Measurements from ENCODE around the gene RPLP2. TPM values are rescaled to one million over a fixed set of nuclear protein-coding genes. Genes with fewer than 3 reads are reported as not detected.

The RPLP2 gene
- total RNA-seq, 1 donor from 2014 or later: 2,217 TPM

DNA sequence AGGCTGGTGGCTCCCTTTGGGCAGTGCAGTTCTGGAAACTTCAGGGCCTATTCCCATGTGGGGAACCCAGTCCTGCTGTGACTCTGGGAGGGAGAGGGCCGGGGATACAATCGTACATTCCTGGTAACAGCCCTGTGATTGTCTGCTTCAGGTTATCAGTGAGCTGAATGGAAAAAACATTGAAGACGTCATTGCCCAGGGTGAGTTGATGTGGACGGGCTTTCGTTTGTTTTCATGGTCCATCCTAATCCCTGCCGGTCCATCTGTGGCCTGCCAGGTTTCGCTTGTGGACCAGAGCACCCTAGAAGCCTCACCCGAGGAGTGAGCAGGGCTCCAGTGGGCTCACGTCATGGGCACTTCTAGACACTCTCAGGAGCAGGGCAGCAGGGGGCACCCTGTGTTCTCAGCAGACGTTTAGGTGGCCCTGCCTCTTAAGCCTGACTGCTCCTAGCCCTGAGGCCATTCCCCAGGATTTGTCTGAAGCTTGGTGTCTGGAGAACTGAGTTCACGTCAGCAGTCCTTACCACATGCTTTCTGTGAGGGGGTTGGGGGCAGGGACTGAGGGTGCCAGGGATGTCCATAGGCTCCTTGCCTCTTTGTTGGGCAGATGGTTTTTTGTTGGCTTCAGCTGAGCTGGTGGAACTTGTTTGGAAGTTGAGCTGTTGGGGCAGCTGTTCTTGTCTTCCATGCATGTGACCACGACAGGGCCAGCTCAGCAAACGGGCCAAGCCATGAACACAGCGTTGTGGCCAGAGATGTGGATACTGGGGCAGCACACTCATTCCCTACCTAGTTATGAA is 1.9 kb downstream of the RPLP2 start:
- H3K27me3 Mint-ChIP-seq (ENCODE audit: low read depth): no peaks in the 10 kb centered on the region
- intact Hi-C loops (cut with micrococcal nuclease): no loop called here
- peak overlapping the region; percentile 81 for H3K27ac Mint-ChIP-seq
- H3K9me3 Mint-ChIP-seq: no peaks in the 10 kb centered on the region
- no peak for DNase-seq (ENCODE audit: low spot score)
- H3K4me3 Mint-ChIP-seq (ENCODE audit: low read depth): peak overlapping the region; percentile 90
- H3K4me1 Mint-ChIP-seq (ENCODE audit: low read depth): peaks cover 15% of the 10 kb centered on the region
- peaks cover 46% of the 10 kb centered on the region for H3K36me3 Mint-ChIP-seq (ENCODE audit: low read depth)

DNA sequence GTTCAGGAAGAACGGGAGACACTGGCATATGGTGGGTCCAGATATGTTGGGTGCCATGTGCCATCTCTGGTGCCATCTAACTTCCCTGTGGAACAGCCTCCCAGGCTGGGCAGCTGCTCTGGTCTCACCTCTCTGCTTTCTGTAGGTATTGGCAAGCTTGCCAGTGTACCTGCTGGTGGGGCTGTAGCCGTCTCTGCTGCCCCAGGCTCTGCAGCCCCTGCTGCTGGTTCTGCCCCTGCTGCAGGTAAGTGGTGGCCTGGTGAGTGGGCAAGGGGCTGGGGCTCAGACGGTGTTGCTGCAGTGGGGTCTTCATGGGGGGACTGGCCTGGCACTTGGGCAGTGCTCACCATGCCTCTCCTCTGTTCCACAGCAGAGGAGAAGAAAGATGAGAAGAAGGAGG is 2.6 kb downstream of the RPLP2 start:
- Mint-ChIP-seq H3K36me3 (ENCODE audit: low read depth) (peaks cover 46% of the 10 kb centered on the region), H3K27ac (peak overlapping the region; percentile 42), H3K9me3 (no peaks in the 10 kb centered on the region), H3K4me1 (ENCODE audit: low read depth) (peaks cover 15% of the 10 kb centered on the region), H3K27me3 (ENCODE audit: low read depth) (no peaks in the 10 kb centered on the region), H3K4me3 (ENCODE audit: low read depth) (peak overlapping the region; percentile 37)
- DNase-seq (ENCODE audit: low spot score): no peak
- intact Hi-C loops (cut with micrococcal nuclease): no loop called here

DNA sequence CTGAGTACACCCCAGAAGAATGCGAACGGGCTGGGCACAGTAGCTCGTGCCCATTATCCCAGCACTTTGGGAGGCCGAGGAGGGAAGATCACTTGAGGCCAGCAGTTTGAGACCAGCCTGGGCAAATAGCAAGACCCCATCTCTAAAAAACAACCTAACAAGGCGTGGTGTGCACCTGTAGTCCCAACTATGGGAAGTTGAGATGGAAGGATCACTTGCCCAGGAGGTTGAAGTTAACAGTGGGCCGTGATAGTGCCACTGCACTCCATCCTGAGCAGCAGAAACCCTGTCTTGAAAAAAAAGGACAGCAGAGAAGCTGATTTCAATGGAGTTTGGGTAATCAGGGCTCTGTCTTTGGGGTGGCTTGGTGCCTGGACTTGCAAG is 3.3 kb downstream of the RPLP2 start:
- Mint-ChIP-seq H3K36me3 (ENCODE audit: low read depth) (peaks cover 42% of the 10 kb centered on the region), H3K27ac (peak overlapping the region; percentile 42), H3K27me3 (ENCODE audit: low read depth) (no peaks in the 10 kb centered on the region), H3K9me3 (no peaks in the 10 kb centered on the region), H3K4me1 (ENCODE audit: low read depth) (peaks cover 12% of the 10 kb centered on the region), H3K4me3 (ENCODE audit: low read depth) (no peak overlapping the region)
- intact Hi-C loops (cut with micrococcal nuclease): no loop called here
- no peak for DNase-seq (ENCODE audit: low spot score)

DNA sequence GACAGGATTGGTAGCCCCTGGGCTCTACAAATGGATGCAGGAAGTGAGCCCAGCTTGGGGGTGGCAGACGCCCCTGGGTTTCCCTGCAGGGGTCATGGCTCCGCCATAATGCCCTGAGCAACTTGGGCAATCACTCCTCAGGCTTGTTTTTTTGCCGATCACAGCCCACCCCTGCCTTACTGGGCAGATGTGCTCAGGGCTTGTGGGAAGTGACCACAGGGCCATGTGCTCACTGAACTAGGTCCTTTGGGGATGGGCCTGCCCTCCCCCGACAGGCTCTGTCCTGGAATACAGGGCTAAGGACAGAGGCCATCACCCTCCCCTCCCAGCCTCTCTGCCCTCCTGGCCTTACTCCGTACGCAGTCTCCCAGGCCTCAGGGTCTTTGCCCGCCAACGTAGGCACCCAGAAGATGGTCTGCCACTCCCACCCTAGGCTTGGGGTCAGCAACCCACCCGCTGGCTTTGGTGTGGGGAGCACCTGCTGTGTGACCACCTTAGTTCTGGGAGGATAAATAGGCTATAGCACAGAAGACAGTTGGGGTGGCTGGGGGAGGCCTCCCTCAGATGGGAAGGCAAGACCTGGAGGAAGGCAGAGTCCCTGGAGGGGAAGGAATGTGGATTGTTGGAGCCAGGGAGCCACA is 3.8 kb downstream of the RPLP2 start:
- Mint-ChIP-seq H3K27me3 (ENCODE audit: low read depth) (no peaks in the 10 kb centered on the region), H3K27ac (no peak overlapping the region)

DNA sequence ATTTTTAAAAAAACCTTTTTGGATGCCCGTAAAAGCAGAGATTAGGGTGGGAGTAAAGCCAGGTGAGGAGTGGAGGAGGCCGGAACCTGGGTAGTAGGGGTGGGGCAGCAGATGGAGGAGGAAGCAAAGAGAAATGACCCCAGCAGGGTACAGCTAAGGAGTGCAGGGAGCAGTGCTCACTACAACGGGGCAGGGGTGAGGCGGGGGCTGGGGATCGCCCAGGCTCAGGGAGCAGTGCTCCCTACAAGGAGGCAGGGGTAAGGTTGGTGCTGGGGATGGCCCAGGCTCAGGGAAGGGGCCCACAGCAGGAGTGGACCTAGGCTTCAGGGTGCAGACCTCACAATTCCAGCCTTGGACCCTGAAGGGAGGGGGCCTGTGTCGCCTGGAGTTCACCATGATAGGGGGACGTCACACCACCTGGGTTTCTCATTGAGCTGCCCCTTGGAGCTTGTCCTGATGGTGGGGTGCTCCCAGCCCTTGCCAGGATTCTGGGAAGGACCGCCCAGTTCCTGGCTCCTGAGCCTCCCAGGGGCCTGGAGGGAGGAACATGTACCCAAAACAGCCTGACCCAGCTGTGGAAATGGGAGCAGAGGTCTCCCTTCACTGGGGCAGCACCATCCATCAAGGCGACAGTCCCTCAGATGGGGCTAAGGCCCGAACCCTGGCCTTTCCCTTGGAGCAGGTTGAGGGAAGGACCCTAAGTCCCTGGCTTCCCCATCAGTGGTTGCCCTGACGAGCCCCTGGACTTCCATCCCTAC is 6.1 kb downstream of the RPLP2 start:
- Mint-ChIP-seq H3K36me3 (ENCODE audit: low read depth) (peaks cover 32% of the 10 kb centered on the region), H3K4me1 (ENCODE audit: low read depth) (peaks cover 15% of the 10 kb centered on the region), H3K27me3 (ENCODE audit: low read depth) (no peaks in the 10 kb centered on the region), H3K9me3 (no peaks in the 10 kb centered on the region), H3K27ac (no peak overlapping the region), H3K4me3 (ENCODE audit: low read depth) (peak overlapping the region; percentile 45)
- intact Hi-C loops (cut with micrococcal nuclease): loop anchor here (5.0 kb wide), 1 partner anchor 609 kb away; the partner anchor contains the start of genes BET1L and RIC8A
- DNase-seq (ENCODE audit: low spot score): no peak

More for the DNA sequence above, 3.8 kb downstream of the RPLP2 start:
- peaks cover 42% of the 10 kb centered on the region for H3K36me3 Mint-ChIP-seq (ENCODE audit: low read depth)
- no peak overlapping the region for H3K4me3 Mint-ChIP-seq (ENCODE audit: low read depth)
- intact Hi-C loops (cut with micrococcal nuclease): no loop called here
- no peaks in the 10 kb centered on the region for H3K9me3 Mint-ChIP-seq
- H3K4me1 Mint-ChIP-seq (ENCODE audit: low read depth): peaks cover 13% of the 10 kb centered on the region
- DNase-seq (ENCODE audit: low spot score): no peak

DNA sequence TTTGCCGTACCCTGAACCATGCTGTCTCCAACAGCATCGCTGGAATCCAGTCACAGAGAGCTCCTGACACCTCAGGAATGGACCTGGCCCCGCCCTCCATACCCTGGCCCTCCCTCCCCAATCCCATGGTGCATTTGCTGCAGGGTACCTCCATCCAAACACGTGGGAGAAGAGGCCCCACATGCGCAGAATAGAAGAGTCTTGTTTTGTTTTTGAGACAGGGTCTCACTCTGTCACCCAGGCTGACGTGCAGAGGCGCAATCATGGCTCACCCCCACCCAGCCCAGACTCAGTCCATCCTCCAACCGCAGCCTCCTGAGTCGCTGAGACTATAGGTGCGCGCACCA is 6.6 kb downstream of the RPLP2 start:
- no peak for DNase-seq (ENCODE audit: low spot score)
- Mint-ChIP-seq H3K27ac (no peak overlapping the region), H3K9me3 (no peaks in the 10 kb centered on the region), H3K36me3 (ENCODE audit: low read depth) (peaks cover 27% of the 10 kb centered on the region), H3K27me3 (ENCODE audit: low read depth) (no peaks in the 10 kb centered on the region), H3K4me3 (ENCODE audit: low read depth) (peak overlapping the region; percentile 45), H3K4me1 (ENCODE audit: low read depth) (peaks cover 13% of the 10 kb centered on the region)
- intact Hi-C loops (cut with micrococcal nuclease): loop anchor here (5.0 kb wide), 1 partner anchor 609 kb away; the partner anchor contains the start of genes BET1L and RIC8A

DNA sequence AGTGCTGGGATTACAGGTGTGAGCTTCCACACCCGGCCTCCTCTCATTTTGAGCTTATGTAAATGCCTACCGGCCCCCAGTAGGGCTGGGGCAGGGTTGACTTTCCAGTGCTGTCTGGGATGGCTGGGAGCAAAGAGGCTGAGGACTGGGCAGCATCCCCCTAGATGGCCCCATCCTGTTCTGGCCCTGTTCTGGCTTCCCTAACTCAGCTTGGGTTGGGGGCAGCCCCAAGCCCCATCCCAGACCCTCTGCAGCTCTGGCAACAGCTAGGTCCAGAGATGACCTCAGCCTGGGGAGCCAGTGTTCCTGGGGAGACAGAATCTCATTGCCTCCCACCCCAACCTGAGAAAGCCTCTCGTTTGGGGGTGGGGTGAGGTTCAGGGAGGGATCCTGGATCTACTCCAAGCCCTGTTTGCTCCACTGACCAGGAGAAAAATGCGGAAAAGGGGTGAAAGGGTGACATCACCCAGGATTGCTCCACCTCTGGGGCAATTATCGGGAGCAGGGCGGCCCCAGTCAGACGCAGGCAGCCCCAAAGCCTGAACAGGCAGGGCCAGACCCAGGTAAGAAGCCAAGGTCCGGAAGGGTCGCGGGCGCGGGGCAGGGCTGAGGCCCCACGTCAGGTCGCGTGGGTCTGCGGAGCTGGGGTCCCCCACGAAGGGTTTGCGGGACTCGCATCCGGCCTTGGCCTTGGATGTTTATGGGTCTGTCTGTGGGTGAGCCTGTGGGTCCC is 8.8 kb downstream of the RPLP2 start, which contains the start of gene PNPLA2:
TSS of gene PNPLA2 (plus strand) at position 519 of the 733 bp plus-strand sequence. CDS start 805 bp downstream, outside the sequence.
- H3K4me3 Mint-ChIP-seq (ENCODE audit: low read depth): peak within 1 kb of the TSS; percentile 80
- H3K9me3 Mint-ChIP-seq: no peaks in the 10 kb centered on the region
- no peaks in the 10 kb centered on the region for H3K27me3 Mint-ChIP-seq (ENCODE audit: low read depth)
- H3K27ac Mint-ChIP-seq: peak within 1 kb of the TSS; percentile 62
- intact Hi-C loops (cut with micrococcal nuclease): loop anchor here (1.0 to 5.0 kb wide), 2 partner anchors 9 to 611 kb away; partner anchors contain the start of genes BET1L, RIC8A and RPLP2
- no peak for DNase-seq (ENCODE audit: low spot score)
- peaks cover 13% of the 10 kb centered on the region for H3K36me3 Mint-ChIP-seq (ENCODE audit: low read depth)
- peaks cover 8% of the 10 kb centered on the region for H3K4me1 Mint-ChIP-seq (ENCODE audit: low read depth)

DNA sequence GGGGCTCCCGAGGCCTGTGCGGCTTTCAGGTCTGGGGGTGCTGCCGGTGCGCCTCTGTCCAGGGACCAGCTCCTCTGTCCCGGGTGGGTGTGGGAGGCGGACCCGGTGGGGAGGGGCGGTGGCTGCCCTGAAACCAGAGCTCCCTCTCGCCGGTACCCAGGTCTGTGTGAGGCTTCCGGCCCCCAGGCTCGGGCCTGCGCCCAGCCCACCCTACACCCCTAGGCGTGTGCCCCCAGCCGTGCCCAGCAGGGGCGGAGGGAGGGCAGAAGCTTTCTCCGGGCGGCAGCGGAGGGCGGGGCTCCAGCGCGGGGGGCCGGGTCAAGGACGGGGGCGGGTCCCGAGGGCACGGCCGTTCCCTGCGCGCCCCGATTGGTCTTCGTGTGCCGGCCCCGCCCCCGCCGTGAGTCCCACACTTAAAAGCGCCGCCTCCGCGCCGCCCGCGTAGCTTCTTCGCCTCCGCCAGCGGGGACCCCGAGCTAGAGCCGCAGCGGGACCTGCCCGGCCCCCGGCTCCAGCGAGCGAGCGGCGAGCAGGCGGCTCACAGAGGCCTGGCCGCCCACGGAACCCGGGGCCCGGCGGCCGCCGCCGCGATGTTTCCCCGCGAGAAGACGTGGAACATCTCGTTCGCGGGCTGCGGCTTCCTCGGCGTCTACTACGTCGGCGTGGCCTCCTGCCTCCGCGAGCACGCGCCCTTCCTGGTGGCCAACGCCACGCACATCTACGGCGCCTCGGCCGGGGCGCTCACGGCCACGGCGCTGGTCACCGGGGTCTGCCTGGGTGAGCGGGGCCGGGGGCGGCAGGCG is 9.6 kb downstream of the RPLP2 start:
- Mint-ChIP-seq H3K4me1 (ENCODE audit: low read depth) (peaks cover 8% of the 10 kb centered on the region), H3K9me3 (no peaks in the 10 kb centered on the region), H3K36me3 (ENCODE audit: low read depth) (peaks cover 8% of the 10 kb centered on the region), H3K27me3 (ENCODE audit: low read depth) (no peaks in the 10 kb centered on the region), H3K4me3 (ENCODE audit: low read depth) (peak overlapping the region; percentile 80), H3K27ac (peak overlapping the region; percentile 62)
- intact Hi-C loops (cut with micrococcal nuclease): loop anchor here (1.0 to 5.0 kb wide), 2 partner anchors 10 to 612 kb away; partner anchors contain the start of genes BET1L, RIC8A and RPLP2
- peak; percentile 87 for DNase-seq (ENCODE audit: low spot score)

DNA sequence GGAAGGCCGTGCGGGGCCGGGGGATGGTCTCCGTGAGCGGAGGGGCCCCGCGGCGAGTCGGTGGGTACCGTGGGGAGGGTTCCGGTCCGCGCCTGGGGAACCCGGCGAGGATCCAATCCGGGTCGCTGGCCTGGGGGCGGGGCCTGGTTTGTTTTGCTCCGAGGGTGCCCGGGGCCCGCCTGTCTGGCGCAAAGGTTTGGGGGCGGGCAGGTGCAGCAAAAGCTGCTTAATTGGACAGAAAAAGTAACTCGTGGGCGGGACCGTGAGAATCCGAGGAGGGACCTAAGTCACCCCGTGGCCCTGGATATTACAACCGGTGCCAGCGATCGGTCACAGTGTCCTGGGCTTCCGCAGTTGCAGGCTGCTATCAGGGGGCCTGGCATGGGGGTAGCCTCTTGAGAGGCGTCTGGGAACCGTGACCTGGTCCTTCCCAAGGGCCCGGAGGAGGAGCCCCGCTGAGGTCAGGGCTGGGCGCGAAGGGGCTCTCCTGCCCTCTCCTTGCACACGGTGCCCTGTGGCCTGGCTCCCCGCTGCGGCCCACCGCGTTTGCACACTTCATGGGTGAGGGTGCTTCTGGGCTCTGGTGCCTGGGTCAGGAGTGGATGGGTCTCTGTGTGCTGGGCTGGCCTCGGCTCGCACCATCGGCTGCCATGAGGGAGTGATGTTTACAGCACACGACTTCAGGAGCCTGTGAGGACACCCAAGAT is 10.3 kb downstream of the RPLP2 start:
- intact Hi-C loops (cut with micrococcal nuclease): loop anchor here (1.0 to 5.0 kb wide), 3 partner anchors 11 to 613 kb away; partner anchors contain the start of genes BET1L, PIDD1, RIC8A and RPLP2
- Mint-ChIP-seq H3K27me3 (ENCODE audit: low read depth) (no peaks in the 10 kb centered on the region), H3K4me1 (ENCODE audit: low read depth) (peaks cover 8% of the 10 kb centered on the region), H3K4me3 (ENCODE audit: low read depth) (peak overlapping the region; percentile 80), H3K9me3 (no peaks in the 10 kb centered on the region), H3K27ac (peak overlapping the region; percentile 63), H3K36me3 (ENCODE audit: low read depth) (peaks cover 13% of the 10 kb centered on the region)
- peak; percentile 92 for DNase-seq (ENCODE audit: low spot score)

DNA sequence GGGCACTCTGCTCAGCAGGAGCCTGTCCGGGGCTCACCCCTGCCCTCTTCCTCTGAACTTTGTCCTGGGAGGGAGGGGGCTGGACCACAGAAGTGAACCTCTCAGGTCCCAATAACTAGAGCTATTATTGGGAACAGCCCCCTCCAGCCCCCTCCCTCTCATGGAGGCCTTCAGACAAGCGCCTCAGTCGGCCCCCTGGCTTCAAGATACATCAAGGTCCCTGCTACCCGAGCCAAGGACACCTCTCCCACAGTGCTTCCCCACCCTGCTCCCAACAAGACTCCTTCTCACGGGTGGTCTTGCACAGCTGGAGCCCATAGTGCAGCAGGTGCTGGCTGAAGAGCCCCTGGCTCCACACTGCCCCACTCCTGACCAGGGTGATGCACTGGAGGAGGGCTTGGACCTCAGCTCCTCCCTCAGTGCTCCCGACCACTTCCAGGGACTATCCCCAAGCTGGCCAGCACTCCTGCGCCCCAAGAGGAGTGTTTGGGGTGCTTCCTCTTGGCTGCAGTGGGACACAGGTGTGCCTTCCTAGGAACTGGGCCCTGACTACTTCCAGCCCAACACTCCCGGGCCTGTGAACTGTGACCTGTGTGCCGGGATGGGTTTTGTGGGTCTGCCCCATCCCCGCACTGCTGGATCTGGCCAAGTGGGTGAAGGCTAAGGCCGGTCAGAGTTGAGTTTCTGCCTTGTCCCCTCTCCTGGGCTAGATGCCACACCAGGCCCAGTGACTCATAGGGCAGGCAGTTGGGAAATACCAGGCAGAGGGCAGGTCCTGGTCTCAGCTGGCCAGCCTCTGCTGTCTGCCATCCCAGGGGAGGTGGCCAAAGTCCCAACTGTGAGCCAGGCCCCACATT is 11.1 kb downstream of the RPLP2 start:
- Mint-ChIP-seq H3K27me3 (ENCODE audit: low read depth) (no peaks in the 10 kb centered on the region), H3K27ac (peak overlapping the region; percentile 62), H3K4me3 (ENCODE audit: low read depth) (peak overlapping the region; percentile 80), H3K36me3 (ENCODE audit: low read depth) (peaks cover 17% of the 10 kb centered on the region), H3K9me3 (no peaks in the 10 kb centered on the region), H3K4me1 (ENCODE audit: low read depth) (peaks cover 8% of the 10 kb centered on the region)
- intact Hi-C loops (cut with micrococcal nuclease): loop anchor here (1.0 kb wide), 1 partner anchor 16 kb away; the partner anchor contains the start of gene PIDD1
- DNase-seq (ENCODE audit: low spot score): no peak
